Measurements from ENCODE around the gene HACD3. TPM values are rescaled to one million over a fixed set of nuclear protein-coding genes. Genes with fewer than 3 reads are reported as not detected.

HACD3 gene
- total and polyA plus RNA-seq, 2 of the 13 experiments (the other 11 are each of a cell fraction or from before 2014, with no cell fraction given) = 73.6 to 161 TPM

GRCh38 chr15:65580287-65580686 lies 50.0 kb downstream of the HACD3 start:
- no peak overlapping the region for H3K4me2 ChIP-seq (ENCODE audit: low read depth, low read length)
- BruUV-seq (replicated peaks) = no TSS peak
- CTCF ChIA-PET (ENCODE audit: low intra/inter-chr PET ratio, low total read pairs) = no interaction called here
- FAIRE-seq (no peak), DNase-seq (ENCODE audit: low spot score) (peak; percentile 21), ATAC-seq (peak; percentile 62)
- peaks cover 9 to 62% of the 10 kb centered on the region in 2 experiments for H3K36me3 ChIP-seq (replicated peaks in 1 of 2; ENCODE audit: control insufficient read depth in 1 of 2, insufficient read depth in 2 of 2, low read length in 2 of 2)
- H3K4me1 ChIP-seq (ENCODE audit: insufficient read depth, low read length) = peaks cover 25% of the 10 kb centered on the region
- no peak overlapping the region for H3K9ac ChIP-seq (ENCODE audit: insufficient read depth, low read depth, low read length)
- H3K9me3 ChIP-seq (ENCODE audit: low read length) = no peaks in the 10 kb centered on the region
- H3K27ac ChIP-seq (ENCODE audit: extremely low read length, insufficient read depth, low read length) = no peak overlapping the region
- no peak for TF ChIP-seq ZNF331 (CRISPR knock-in tag; IDR thresholded peaks at IDR 0.05)
- no peak for TF ChIP-seq FOXA1 (IDR thresholded peaks at IDR 0.05)
- 0 out of 2 replicates have a peak, but pooled peaks have one; percentile 5 for TF ChIP-seq FOXA1 (CRISPR knock-in tag; IDR thresholded peaks at IDR 0.05)
- TF ChIP-seq FOXA3 (CRISPR knock-in tag; IDR thresholded peaks at IDR 0.05) = 0 out of 2 replicates have a peak, but pooled peaks have one; percentile 24
- TF ChIP-seq FOSL2 (CRISPR knock-in tag; IDR thresholded peaks at IDR 0.05) = peak; percentile 26; the same call in 1 of the 2 replicates
- TF ChIP-seq ZNF550 (CRISPR knock-in tag; IDR thresholded peaks at IDR 0.05; ENCODE audit: borderline replicate concordance) = no peak
- no peak for TF ChIP-seq HCFC1 (IDR thresholded peaks at IDR 0.05; ENCODE audit: low read depth, low read length)
- no peak overlapping the region for H2AFZ ChIP-seq (ENCODE audit: low read length)
- H4K20me1 ChIP-seq (ENCODE audit: insufficient read depth, low read length) = no peaks in the 10 kb centered on the region
- H3K79me2 ChIP-seq (ENCODE audit: insufficient read depth, low read length) = no peaks in the 10 kb centered on the region
- no peak overlapping the region for H3K4me3 ChIP-seq (replicated peaks in 1 of 3; ENCODE audit: insufficient read depth in 1 of 3, low read depth in 2 of 3, low read length in 3 of 3)
- in situ Hi-C loops (cut with HindIII; ENCODE audit: extremely low pct_ligation_motif_present, low pct_unique_long_range_greater_than_20kb) (no loop called here), intact Hi-C loops (cut with micrococcal nuclease; ENCODE audit: unreplicated experiment) (no loop called here)
- no peaks in the 10 kb centered on the region for H3K27me3 ChIP-seq (ENCODE audit: control insufficient read depth in 1 of 2, insufficient read depth in 2 of 2, low read length in 2 of 2)
- POLR2A ChIA-PET = interaction anchor here (1.4 kb wide), 1 partner anchor 31 kb away, joined by 6 read pairs; the partner anchor contains the start of gene INTS14

- Histone ChIP-seq H2AFZ (ENCODE audit: low read length) (no peak overlapping the region), H3K27ac (ENCODE audit: extremely low read length, insufficient read depth, low read length) (peak overlapping the region; percentile 42), H3K9me3 (ENCODE audit: low read length) (no peaks in the 10 kb centered on the region), H3K4me3 (replicated peaks in 1 of 3; ENCODE audit: insufficient read depth in 1 of 3, low read depth in 2 of 3, low read length in 3 of 3) (no peak overlapping the region), H4K20me1 (ENCODE audit: insufficient read depth, low read length) (no peaks in the 10 kb centered on the region), H3K79me2 (ENCODE audit: insufficient read depth, low read length) (no peaks in the 10 kb centered on the region), H3K36me3 (replicated peaks in 1 of 2; ENCODE audit: control insufficient read depth in 1 of 2, insufficient read depth in 2 of 2, low read length in 2 of 2) (peaks cover 10 to 61% of the 10 kb centered on the region in 2 experiments), H3K4me1 (ENCODE audit: insufficient read depth, low read length) (peaks cover 25% of the 10 kb centered on the region), H3K9ac (ENCODE audit: insufficient read depth, low read depth, low read length) (no peak overlapping the region), H3K27me3 (ENCODE audit: control insufficient read depth in 1 of 2, insufficient read depth in 2 of 2, low read length in 2 of 2) (no peaks in the 10 kb centered on the region), H3K4me2 (ENCODE audit: low read depth, low read length) (peak overlapping the region; percentile 40)
- CTCF ChIA-PET (ENCODE audit: low intra/inter-chr PET ratio, low total read pairs) = no interaction called here
- DNase-seq (ENCODE audit: low spot score) = peak; percentile 37
- no peak for FAIRE-seq
- intact Hi-C loops (cut with micrococcal nuclease; ENCODE audit: unreplicated experiment) (no loop called here), in situ Hi-C loops (cut with HindIII; ENCODE audit: extremely low pct_ligation_motif_present, low pct_unique_long_range_greater_than_20kb) (no loop called here)
- no peak for ATAC-seq
- POLR2A ChIA-PET = no interaction called here
- BruUV-seq (replicated peaks) = no TSS peak
- TF ChIP-seq ELF3 (CRISPR knock-in tag; IDR thresholded peaks at IDR 0.05) (no peak), MAFK (conservative IDR thresholded peaks at IDR 0.05 in 1 of 2, IDR thresholded peaks at IDR 0.05 in 1 of 2; ENCODE audit: low read length in 2 of 2) (0 out of 4 replicates have a peak, but pooled peaks of 1 of the 2 experiments have one; percentile 9), IKZF5 (CRISPR knock-in tag; IDR thresholded peaks at IDR 0.05) (peak; percentile 82; the same call in 1 of the 2 replicates), ZSCAN9 (CRISPR knock-in tag; IDR thresholded peaks at IDR 0.05; ENCODE audit: borderline replicate concordance) (no peak), GRHL1 (CRISPR knock-in tag; conservative IDR thresholded peaks at IDR 0.05) (no peak), ZNF879 (CRISPR knock-in tag; IDR thresholded peaks at IDR 0.05) (no peak), RFX3 (CRISPR knock-in tag; IDR thresholded peaks at IDR 0.05) (peak; percentile 65)
- 64% methylated on average over 1 of the region's 1 CpG for WGBS (ENCODE audit: low lambda C conversion rate)
Measured at GRCh38 chr15:65583701-65584100, 53.4 kb downstream of the HACD3 start.

Measured in HepG2 (cell line).